ENCODE measurements around the gene WFIKKN1. TPM values are rescaled to one million over a fixed set of nuclear protein-coding genes. Genes with fewer than 3 reads are reported as not detected.

The WFIKKN1 gene
- total RNA-seq, 1 donor from 2014 or later, result 1.7 TPM

GRCh38 chr16:674214-674881 lies 43.6 kb downstream of the WFIKKN1 start:
- DNase-seq (ENCODE audit: low spot score), result no peak

GRCh38 chr16:674968-675883 lies 44.4 kb downstream of the WFIKKN1 start, which contains the start of gene RHBDL1:
Gene RHBDL1, plus strand, starts transcription at chr16:675671. Its CDS starts 120 bp downstream, at chr16:675791.
- no peak for DNase-seq (ENCODE audit: low spot score)

GRCh38 chr16:675884-676564 lies 45.2 kb downstream of the WFIKKN1 start:
- DNase-seq (ENCODE audit: low spot score), result no peak

- DNase-seq (ENCODE audit: low spot score), result no peak
Observed at GRCh38 chr16:676565-676902, 45.7 kb downstream of the WFIKKN1 start.

- peak; percentile 56 for DNase-seq (ENCODE audit: low spot score)
Observed at GRCh38 chr16:676913-677312, 46.1 kb downstream of the WFIKKN1 start.

- DNase-seq (ENCODE audit: low spot score), result no peak
Observed at GRCh38 chr16:677316-678190, 46.8 kb downstream of the WFIKKN1 start.

- DNase-seq (ENCODE audit: low spot score), result no peak
Observed at GRCh38 chr16:678209-678857, 47.5 kb downstream of the WFIKKN1 start.

GRCh38 chr16:678858-679813 lies 48.4 kb downstream of the WFIKKN1 start:
- DNase-seq (ENCODE audit: low spot score), result peak; percentile 64

- DNase-seq (ENCODE audit: low spot score), result peak; percentile 81
Observed at GRCh38 chr16:679814-680624, 49.2 kb downstream of the WFIKKN1 start, which contains the start of gene STUB1. Gene STUB1, plus strand, starts transcription at chr16:680410. Its CDS starts 116 bp downstream, at chr16:680526.

DNA sequence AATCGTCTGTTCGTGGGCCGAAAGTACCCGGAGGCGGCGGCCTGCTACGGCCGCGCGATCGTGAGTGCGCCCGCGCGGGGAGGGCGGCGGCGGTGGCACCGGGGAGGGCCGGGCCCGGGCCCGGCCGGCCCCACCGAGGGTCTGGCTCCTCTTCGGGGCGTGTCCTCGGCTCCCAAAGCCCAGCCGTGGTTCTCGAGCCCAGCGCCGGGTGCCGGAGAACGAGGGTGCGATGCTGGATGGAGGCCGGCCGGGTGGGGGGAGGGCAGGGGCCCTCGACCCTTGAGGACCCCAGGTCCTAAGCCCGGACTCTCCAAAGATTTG lies 49.8 kb downstream of the WFIKKN1 start:
- DNase-seq (ENCODE audit: low spot score), result no peak

DNA sequence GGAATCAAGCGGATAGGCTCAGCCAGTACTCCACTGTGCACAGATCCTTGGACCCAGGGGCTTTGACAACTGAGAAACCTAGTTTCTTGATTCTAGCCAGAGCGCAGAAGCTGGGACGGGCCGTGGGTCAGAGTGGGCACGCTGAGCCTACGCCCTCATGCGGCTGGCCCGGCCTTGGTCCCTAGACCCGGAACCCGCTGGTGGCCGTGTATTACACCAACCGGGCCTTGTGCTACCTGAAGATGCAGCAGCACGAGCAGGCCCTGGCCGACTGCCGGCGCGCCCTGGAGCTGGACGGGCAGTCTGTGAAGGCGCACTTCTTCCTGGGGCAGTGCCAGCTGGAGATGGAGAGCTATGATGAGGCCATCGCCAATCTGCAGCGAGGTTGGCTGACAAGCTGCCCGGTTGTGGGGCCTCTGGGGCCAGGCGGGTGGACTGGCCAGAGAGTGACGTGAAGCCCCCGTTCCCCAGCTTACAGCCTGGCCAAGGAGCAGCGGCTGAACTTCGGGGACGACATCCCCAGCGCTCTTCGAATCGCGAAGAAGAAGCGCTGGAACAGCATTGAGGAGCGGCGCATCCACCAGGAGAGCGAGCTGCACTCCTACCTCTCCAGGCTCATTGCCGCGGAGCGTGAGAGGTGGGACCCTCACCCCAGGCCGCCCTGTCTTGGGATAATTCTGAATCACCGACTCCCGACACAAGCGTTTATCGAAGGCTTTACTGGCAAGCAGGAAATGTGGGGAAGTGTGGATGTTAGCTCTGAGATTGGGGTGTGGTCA lies 50.4 kb downstream of the WFIKKN1 start:
- no peak for DNase-seq (ENCODE audit: low spot score)

- no peak for DNase-seq (ENCODE audit: low spot score)
Observed at GRCh38 chr16:681746-682427, 51.1 kb downstream of the WFIKKN1 start.

DNA sequence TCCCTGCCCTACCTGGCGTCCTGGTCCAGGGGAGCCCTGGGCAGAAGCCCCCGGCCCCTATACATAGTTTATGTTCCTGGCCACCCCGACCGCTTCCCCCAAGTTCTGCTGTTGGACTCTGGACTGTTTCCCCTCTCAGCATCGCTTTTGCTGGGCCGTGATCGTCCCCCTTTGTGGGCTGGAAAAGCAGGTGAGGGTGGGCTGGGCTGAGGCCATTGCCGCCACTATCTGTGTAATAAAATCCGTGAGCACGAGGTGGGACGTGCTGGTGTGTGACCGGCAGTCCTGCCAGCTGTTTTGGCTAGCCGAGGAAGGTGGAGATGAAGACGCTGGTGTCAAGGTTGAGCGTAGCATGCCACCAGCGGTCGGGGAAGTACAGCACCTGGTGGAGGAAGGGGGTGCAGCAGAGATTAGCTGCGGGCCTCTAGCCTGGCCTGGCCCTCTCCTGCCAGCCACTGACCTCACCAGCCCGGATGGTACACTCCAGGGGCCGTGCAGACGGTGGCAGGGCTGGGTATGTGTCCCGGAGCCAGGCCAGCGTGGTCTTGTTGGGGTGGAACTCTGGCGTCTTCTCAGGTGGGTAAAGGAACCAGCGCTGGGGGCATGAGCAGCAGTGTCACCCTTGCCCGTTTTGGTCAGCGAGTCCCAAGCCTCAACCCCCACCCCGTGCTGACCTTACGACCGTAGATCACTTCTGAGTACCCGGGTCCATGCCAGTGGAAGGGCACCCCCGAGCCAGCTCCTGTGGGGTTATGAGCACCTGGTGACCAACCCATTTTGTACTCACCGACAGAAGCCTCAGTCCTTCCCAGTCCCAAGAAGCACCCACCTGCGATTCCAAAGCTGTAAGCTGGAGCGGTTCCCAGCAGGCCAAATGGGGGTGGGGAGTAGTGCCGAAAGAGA lies 52.0 kb downstream of the WFIKKN1 start:
- no peak for DNase-seq (ENCODE audit: low spot score)

DNA sequence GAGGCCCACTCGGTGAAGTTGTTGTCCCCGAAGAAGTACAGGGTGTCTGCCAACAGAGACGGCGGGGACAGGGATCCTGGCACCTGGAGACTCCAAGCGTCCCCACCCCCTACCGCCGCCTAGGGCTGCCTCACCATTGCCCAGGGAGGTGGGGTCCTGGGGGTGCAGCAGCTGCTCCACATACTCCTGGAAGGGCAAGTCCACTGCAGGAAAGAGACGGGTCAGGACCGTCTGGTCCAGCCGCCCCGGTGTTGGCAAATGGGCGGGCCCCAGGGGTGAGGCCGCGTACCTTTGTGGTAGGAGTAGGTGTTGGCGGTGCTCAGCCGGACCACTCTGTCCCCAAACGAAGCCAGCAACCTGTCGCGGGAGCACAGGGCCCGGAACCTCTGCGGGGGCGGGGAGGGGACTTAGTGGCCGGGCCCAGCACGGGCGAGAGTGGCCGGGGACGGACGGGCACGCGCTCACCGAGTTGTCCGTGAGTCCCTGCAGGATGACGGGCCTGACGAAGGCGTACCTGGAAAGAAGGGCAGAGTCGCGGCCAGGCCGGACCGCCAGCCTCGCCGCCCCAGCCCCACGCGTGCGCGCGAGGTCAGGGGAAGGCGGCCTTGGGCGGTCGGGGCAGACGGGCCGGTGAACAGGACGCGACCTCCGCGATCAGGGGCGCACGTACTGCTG lies 52.7 kb downstream of the WFIKKN1 start:
- DNase-seq (ENCODE audit: low spot score), result no peak

Data from mucosa of gallbladder (tissue), 1 donor.